Esophagus muscularis mucosa (tissue), 4 donors: ENCODE measurements around the gene COPRS.

ENCODE experiments used
- CTCF ChIP-seq, 3 experiments: fragments of 200-600 bp in 2 of 3; fragments of 450-650 bp in 1 of 3; sonication (generic) in 2 of 3; IDR thresholded peaks; one replicate each; pipeline ENCODE4 v1.5.1; 2017 to 2019; ENCODE audit warnings: antibody characterized with exemption in 3 of 3, mild to moderate bottlenecking in 2 of 3, moderate library complexity in 1 of 3
- EP300 ChIP-seq: sonication (generic); formaldehyde crosslinking; IDR thresholded peaks from one replicate; pipeline ENCODE4 v1.6.1; 2017; ENCODE audit warnings: antibody characterized with exemption
- POLR2A ChIP-seq: fragments of 450-650 bp; IDR thresholded peaks from one replicate; pipeline ENCODE4 v1.6.1; 2017; ENCODE audit warnings: antibody characterized with exemption, moderate library complexity, mild to moderate bottlenecking, low read depth

- TF ChIP-seq CTCF (IDR thresholded peaks at IDR 0.05): no peak
- no peak for TF ChIP-seq EP300
- no peak for TF ChIP-seq POLR2A
These were observed 49.3 kb upstream of the COPRS start for GRCh38 chr17:31908386-31908785.
